Left renal cortex interstitium (tissue), 4 donors: ENCODE data around the gene DAAM2. TPM values are rescaled to one million over a fixed set of nuclear protein-coding genes. Genes with fewer than 3 reads are reported as not detected.

ENCODE experiments used
- DNase-seq, 4 donors: peaks; one replicate each; pipeline ENCODE4 v3.0.0-alpha.2; 2013; ENCODE audit warnings: low read depth in 4 of 4, low spot score in 2 of 4, missing footprints in 1 of 4
- polyA plus RNA-seq, 4 donors: library from polyadenylated mRNA; unstranded; fragments of 120-200 nt; gene quantifications; one replicate each; pipeline ENCODE4 v1.2.1, GENCODE V29; 2013; ENCODE audit not compliant: insufficient read length in 4 of 4

Gene DAAM2
- polyA plus RNA-seq, 4 donors: 27.2 to 29.0 (median 28.2) TPM

- no peak for DNase-seq
These were observed 153.4 kb downstream of the DAAM2 start for GRCh38 chr6:39945626-39946025.

DNA sequence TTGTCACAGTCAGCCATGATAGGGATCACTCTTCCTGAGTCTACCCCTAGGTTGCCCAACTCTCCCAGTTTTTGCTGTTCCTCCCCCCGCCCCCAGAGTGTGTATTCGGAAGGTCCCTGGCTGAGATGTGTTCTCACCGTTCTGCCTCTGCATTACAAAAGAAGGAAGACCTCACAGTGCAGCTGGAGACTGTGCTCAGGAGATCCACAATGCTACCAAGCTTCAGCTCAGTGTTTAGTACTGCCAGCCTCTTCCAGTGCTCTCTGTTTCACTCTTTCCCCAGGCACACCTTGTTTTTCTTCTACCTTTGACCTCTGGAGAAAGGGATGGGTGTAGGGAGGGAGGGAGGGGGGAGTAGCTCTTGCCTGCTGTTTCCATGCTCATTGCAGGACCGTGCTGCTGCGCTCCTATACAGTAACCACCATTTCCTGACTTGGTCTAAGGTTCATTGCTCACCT, 155.5 kb downstream of the DAAM2 start:
- DNase-seq: no peak

DNA sequence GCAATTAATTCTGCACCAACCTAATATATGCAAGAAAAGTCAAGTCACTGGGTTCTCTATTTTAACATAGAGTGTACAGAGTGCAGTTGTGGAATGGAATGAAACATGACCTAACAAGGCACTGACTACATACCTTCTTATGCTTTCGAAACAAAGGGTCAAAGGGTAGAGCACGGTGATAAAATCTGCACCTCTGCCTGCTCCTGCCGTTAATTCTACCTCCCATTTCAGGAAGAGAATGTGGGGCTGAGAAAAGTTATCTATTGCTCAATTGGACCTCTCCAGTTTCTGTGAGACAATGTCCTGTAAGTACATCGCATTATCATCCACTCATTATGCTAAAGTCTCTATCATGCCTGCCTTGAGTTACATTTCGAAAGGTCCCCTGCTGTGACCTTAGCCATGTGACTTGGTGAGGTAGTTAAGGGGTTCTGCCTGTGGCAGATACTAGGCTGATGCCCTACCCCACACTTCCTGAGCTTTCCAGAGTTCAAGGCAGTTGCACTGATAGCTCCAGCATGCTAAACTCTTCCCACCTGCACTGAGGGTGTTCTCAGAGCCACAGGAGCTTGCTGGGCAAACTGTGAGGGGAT, 156.1 kb downstream of the DAAM2 start:
- DNase-seq: no peak

DNA sequence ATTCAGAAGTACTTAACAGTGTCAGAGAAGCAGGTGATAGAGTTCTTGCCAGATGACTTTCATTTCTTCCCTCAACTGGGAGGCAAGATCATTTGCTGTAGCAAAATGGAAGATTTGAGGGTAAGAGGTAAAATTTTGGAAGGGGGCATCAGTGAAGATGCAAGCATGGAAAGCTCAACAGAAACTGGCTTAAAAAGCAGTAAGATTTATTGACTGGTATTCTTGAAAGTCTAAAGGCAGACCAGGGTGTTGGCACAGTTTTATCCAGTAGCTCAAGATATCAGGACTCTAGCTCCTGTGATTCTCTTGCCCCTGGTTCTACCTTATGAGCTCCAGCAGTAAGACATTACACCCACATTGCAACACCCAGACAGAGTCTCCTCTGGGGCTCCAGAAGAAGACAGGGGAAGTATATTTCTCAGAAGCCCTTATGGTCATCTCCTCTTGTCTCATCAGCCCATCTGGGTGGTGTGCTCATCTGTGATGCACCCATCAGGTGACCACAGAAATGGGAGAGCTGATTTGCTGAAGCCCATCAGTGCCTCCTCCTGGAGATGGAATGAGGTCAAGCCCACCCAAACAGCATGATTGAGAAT, 158.0 kb downstream of the DAAM2 start:
- no peak for DNase-seq

- DNase-seq: no peak
These were observed 159.0 kb downstream of the DAAM2 start for GRCh38 chr6:39951191-39951590.

DNA sequence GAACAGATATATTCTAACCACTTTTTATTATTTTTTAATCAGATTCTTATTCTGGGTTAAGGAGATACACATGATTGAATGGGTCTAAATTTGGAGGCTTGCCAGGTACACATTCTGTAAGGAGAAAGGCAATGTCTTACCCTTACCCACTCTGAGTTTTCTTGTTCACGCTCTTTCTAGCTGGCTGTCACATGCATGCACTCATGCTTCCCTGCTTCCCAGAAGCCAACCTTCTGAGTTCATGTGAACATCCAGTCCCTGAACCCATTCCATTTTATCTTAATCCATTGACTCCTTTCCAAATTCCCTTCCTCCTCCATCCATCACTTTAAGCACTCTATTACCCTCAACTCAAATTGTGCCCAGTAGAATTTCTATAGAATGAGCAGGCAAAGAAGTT, 159.5 kb downstream of the DAAM2 start:
- no peak for DNase-seq

GRCh38 chr6:39952167-39952566, 160.0 kb downstream of the DAAM2 start:
- no peak for DNase-seq

DNA sequence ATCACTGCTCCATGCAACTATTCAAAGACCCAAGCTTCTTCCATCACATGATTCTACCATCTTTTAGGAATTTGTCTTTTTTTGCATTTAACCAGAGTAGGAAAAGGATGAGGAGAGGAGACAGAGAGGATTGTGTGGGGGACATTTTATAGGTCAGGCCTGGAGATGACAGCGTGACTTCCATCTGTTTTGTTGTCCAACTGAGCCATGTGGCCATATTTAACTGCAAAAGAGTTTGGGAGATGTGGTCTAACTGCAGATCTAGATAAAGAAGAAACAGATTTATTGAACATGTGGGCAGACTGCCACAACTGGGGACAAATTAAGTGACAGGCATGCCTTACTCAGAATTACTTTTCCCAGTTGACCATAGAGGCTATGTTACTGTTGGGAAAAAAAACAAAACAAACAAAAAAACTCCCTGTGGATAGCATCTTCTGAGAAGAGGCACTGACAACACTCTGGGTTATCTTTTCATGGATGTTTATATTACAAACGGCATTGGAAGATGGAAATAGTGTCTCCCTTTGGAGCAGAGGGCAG, 161.0 kb downstream of the DAAM2 start:
- DNase-seq: no peak

Other genes starting within 250 kb of the DAAM2 start
- 1 to 10 TPM; 2.9 to 4.7 (median 4.0) TPM for gene KIF6, start 67.0 kb upstream of the DAAM2 start, polyA plus RNA-seq
- 10 to 100 TPM; 11.3 to 14.4 (median 12.6) TPM for gene MOCS1, start 142.1 kb downstream of the DAAM2 start, polyA plus RNA-seq